Breast epithelium (tissue), 4 donors: ENCODE measurements around the gene PRPF38A. TPM values are rescaled to one million over a fixed set of nuclear protein-coding genes. Genes with fewer than 3 reads are reported as not detected.

Experiments used
- DNase-seq, 2 donors: peaks; one replicate each; pipeline ENCODE4 v3.0.0-alpha.2; 2019; ENCODE audit warnings: low spot score in 2 of 2
- H3K27ac ChIP-seq, 2 donors: fragments of 200-600 bp; sonication (generic) in 1 of 2; one replicate each; pipeline ENCODE4 v1.5.1; 2016 to 2019; ENCODE audit warnings: mild to moderate bottlenecking in 1 of 2
- H3K27me3 ChIP-seq, 2 donors: fragments of 200-600 bp; sonication (generic) in 1 of 2; one replicate each; pipeline versions ENCODE4 v1.5.1 to v1.6.0; 2017 to 2019; ENCODE audit warnings: control low read depth in 1 of 2, mild to moderate bottlenecking in 1 of 2
- H3K36me3 ChIP-seq: fragments of 200-600 bp; one replicate; pipeline ENCODE4 v1.5.1; 2019
- H3K4me1 ChIP-seq, 2 donors: fragments of 200-600 bp; sonication (generic); one replicate each; pipeline ENCODE4 v1.5.1; 2016 to 2019; ENCODE audit warnings: control low read depth in 1 of 2
- H3K4me3 ChIP-seq, 3 donors: fragments of 200-600 bp; sonication (generic); 1 replicate in 2 of 3; 2 replicates in 1 of 3; pipeline ENCODE4 v1.5.1; 2016 to 2019; ENCODE audit warnings: mild to moderate bottlenecking in 3 of 3, moderate library complexity in 2 of 3
- H3K9me3 ChIP-seq, 2 donors: fragments of 200-600 bp; sonication (generic) in 1 of 2; one replicate each; pipeline ENCODE4 v1.5.1; 2016 to 2019; ENCODE audit warnings: control low read depth in 1 of 2
- CTCF ChIP-seq, 3 donors: fragments of 450-650 bp; IDR thresholded peaks; one replicate each; pipeline ENCODE4 v1.5.1; 2016 to 2017; ENCODE audit warnings: antibody characterized with exemption in 3 of 3, mild to moderate bottlenecking in 3 of 3, moderate library complexity in 3 of 3
- POLR2A ChIP-seq: fragments of 450-650 bp; IDR thresholded peaks from one replicate; pipeline ENCODE4 v1.6.1; 2016; ENCODE audit warnings: antibody characterized with exemption, mild to moderate bottlenecking, moderate library complexity
- POLR2AphosphoS5 ChIP-seq, 3 donors: sonication (generic); formaldehyde crosslinking; IDR thresholded peaks; one replicate each; pipeline ENCODE4 v1.6.1; 2017; ENCODE audit warnings: antibody characterized with exemption in 3 of 3
- intact Hi-C: fragments of 100-400 bp; cut with DNase I; formaldehyde crosslinking; loops from one replicate; pipeline ENCODE4 v1.15.1; 2023; ENCODE audit warnings: low total_unique reads
- total RNA-seq, 3 donors: library from RNA; depleted of rRNA; stranded (reverse); fragments of >200 nt; gene quantifications; one replicate each; pipeline ENCODE4 v1.1.0, GENCODE V29; 2016

The PRPF38A gene
- total RNA-seq, 3 donors from 2014 or later, result 13.1 to 20.9 (median 19.7) TPM

GRCh38 chr1:52439976-52440375 is 35.6 kb downstream of the PRPF38A start:
- Histone ChIP-seq H3K27ac (no peak overlapping the region), H3K27me3 (no peaks in the 10 kb centered on the region), H3K4me1 (no peaks in the 10 kb centered on the region), H3K9me3 (no peaks in the 10 kb centered on the region), H3K4me3 (no peak overlapping the region), H3K36me3 (peaks cover 8% of the 10 kb centered on the region)
- intact Hi-C loops, result no loop called here
- no peak for DNase-seq
- TF ChIP-seq POLR2AphosphoS5 (IDR thresholded peaks at IDR 0.05) (no peak), POLR2A (no peak), CTCF (IDR thresholded peaks at IDR 0.05) (no peak)

- H3K27ac ChIP-seq, result no peak overlapping the region
- no peak for DNase-seq
- H3K9me3 ChIP-seq, result no peaks in the 10 kb centered on the region
- no peaks in the 10 kb centered on the region for H3K27me3 ChIP-seq
- peaks cover 3% of the 10 kb centered on the region for H3K36me3 ChIP-seq
- H3K4me3 ChIP-seq, result no peak overlapping the region
- no peak for TF ChIP-seq POLR2A
- no peak for TF ChIP-seq POLR2AphosphoS5 (IDR thresholded peaks at IDR 0.05)
- no peak for TF ChIP-seq CTCF (IDR thresholded peaks at IDR 0.05)
- no peaks in the 10 kb centered on the region for H3K4me1 ChIP-seq
- intact Hi-C loops, result no loop called here
These were observed 40.1 kb downstream of the PRPF38A start for GRCh38 chr1:52444463-52444862.

- H3K4me1 ChIP-seq, result no peaks in the 10 kb centered on the region
- no peak overlapping the region for H3K27ac ChIP-seq
- intact Hi-C loops, result no loop called here
- no peak overlapping the region for H3K4me3 ChIP-seq
- no peaks in the 10 kb centered on the region for H3K27me3 ChIP-seq
- no peaks in the 10 kb centered on the region for H3K9me3 ChIP-seq
- no peak for DNase-seq
- no peaks in the 10 kb centered on the region for H3K36me3 ChIP-seq
- TF ChIP-seq CTCF (IDR thresholded peaks at IDR 0.05), result no peak
- TF ChIP-seq POLR2AphosphoS5 (IDR thresholded peaks at IDR 0.05), result no peak
- TF ChIP-seq POLR2A, result no peak
These were observed 49.7 kb downstream of the PRPF38A start for GRCh38 chr1:52454127-52454526.

- no peak overlapping the region for H3K4me3 ChIP-seq
- intact Hi-C loops, result no loop called here
- TF ChIP-seq POLR2A (no peak), POLR2AphosphoS5 (IDR thresholded peaks at IDR 0.05) (no peak), CTCF (IDR thresholded peaks at IDR 0.05) (no peak)
These were observed 50.4 kb downstream of the PRPF38A start for GRCh38 chr1:52454779-52455178.

GRCh38 chr1:52455686-52456085 is 51.3 kb downstream of the PRPF38A start:
- Histone ChIP-seq H3K9me3 (no peaks in the 10 kb centered on the region), H3K4me3 (no peak overlapping the region), H3K36me3 (no peaks in the 10 kb centered on the region), H3K27ac (no peak overlapping the region), H3K27me3 (no peaks in the 10 kb centered on the region), H3K4me1 (no peaks in the 10 kb centered on the region)
- DNase-seq, result no peak
- intact Hi-C loops, result no loop called here
- no peak for TF ChIP-seq CTCF (IDR thresholded peaks at IDR 0.05)
- TF ChIP-seq POLR2A, result no peak
- no peak for TF ChIP-seq POLR2AphosphoS5 (IDR thresholded peaks at IDR 0.05)

More at GRCh38 chr1:52454779-52455178, 50.4 kb downstream of the PRPF38A start:
- H3K27ac ChIP-seq, result no peak overlapping the region
- H3K9me3 ChIP-seq, result no peaks in the 10 kb centered on the region
- H3K4me1 ChIP-seq, result no peaks in the 10 kb centered on the region
- DNase-seq, result no peak
- no peaks in the 10 kb centered on the region for H3K36me3 ChIP-seq
- H3K27me3 ChIP-seq, result no peaks in the 10 kb centered on the region
